Left ventricle myocardium superior (tissue), 1 donor: Measurements from ENCODE around the gene EMC1. TPM values are rescaled to one million over a fixed set of nuclear protein-coding genes. Genes with fewer than 3 reads are reported as not detected.
A peak's percentile ranks its signal among the peaks of the same experiment; 100 is the strongest.
"Not testable (repeated sequence)": the region's sequence is repeated elsewhere in the genome, so short reads cannot be mapped to it uniquely, and the experiment has no call there.

Experiments
- ATAC-seq: fragments of 200-7000 bp; cut with Tn5 transposase; one replicate; pipeline ENCODE4 v1.9.1; 2020; ENCODE audit warnings: mild to moderate bottlenecking, moderate library complexity
- DNase-seq: peaks from one replicate; pipeline ENCODE4 v3.0.0-alpha.2; 2020
- intact Hi-C: fragments of 100-400 bp; cut with micrococcal nuclease; formaldehyde crosslinking; loops from one replicate; pipeline ENCODE4 v1.11.0; 2022
- long read RNA-seq: library from polyadenylated mRNA; unstranded; transcript quantifications from one replicate; pipeline ENCODE4 v2.0.0, GENCODE V29; 2021
- total RNA-seq: library from RNA; stranded (reverse); fragmentation: NEBNext Ultra II Directional; extraction: Animal tissue kit (Norgen Biotek cat#: 25700); gene quantifications from one replicate; pipeline ENCODE4 v1.2.1, GENCODE V29; 2021
- donor health status: DM: no; HTN: yes; CAD: no; lungs with severe emphysema.

Gene EMC1
- total RNA-seq = 29.3 TPM
- long read RNA-seq, full-length matches to known transcripts = 23 of 33 reads
- long read RNA-seq, partial matches to known transcripts = 3 of 33 reads
- long read RNA-seq, other reads (novel, unspliced or antisense) = 7 of 33 reads

- intact Hi-C loops = no loop called here
- DNase-seq = peak; percentile 93
These were observed at the start of gene EMC1, which contains the start of gene MRTO4 for GRCh38 chr1:19251305-19252196. TSS of gene EMC1 (minus strand) at chr1:19251524. CDS start at chr1:19251509, 15 bp downstream. TSS of gene MRTO4 (plus strand) at chr1:19251805. CDS start at chr1:19251836, 31 bp downstream.

GRCh38 chr1:19300211-19300610 lies 48.9 kb upstream of the EMC1 start:
- intact Hi-C loops = no loop called here
- ATAC-seq = no peak
- no peak for DNase-seq

More at GRCh38 chr1:19251305-19252196, at the start of gene EMC1, which contains the start of gene MRTO4:
- ATAC-seq = peak; percentile 98

- DNase-seq = no peak
- no peak for ATAC-seq
- intact Hi-C loops = no loop called here
These were observed 43.3 kb upstream of the EMC1 start for GRCh38 chr1:19294638-19295037.

- DNase-seq (no peak), ATAC-seq (peak; percentile 63)
- intact Hi-C loops = no loop called here
These were observed 37.9 kb upstream of the EMC1 start for GRCh38 chr1:19289244-19289643.

GRCh38 chr1:19288324-19289241 lies 37.3 kb upstream of the EMC1 start, which contains the start of gene AKR7A3:
TSS of gene AKR7A3 (minus strand) at chr1:19288770. CDS start at chr1:19288709, 61 bp downstream.
- peak; percentile 74 for DNase-seq
- intact Hi-C loops = not testable (repeated sequence)
- ATAC-seq = peak; percentile 93

- ATAC-seq (no peak), DNase-seq (no peak)
- intact Hi-C loops = no loop called here
These were observed 36.3 kb upstream of the EMC1 start for GRCh38 chr1:19287436-19288185.

- DNase-seq, ATAC-seq, intact Hi-C loops: not testable (repeated sequence)
These were observed 34.5 kb upstream of the EMC1 start for GRCh38 chr1:19285807-19286206.

GRCh38 chr1:19285366-19285765 lies 34.0 kb upstream of the EMC1 start:
- DNase-seq, intact Hi-C loops, ATAC-seq: not testable (repeated sequence)

GRCh38 chr1:19284881-19285280 lies 33.6 kb upstream of the EMC1 start:
- ATAC-seq (no peak), DNase-seq (no peak)
- intact Hi-C loops = no loop called here

- intact Hi-C loops = no loop called here
- DNase-seq = no peak
- no peak for ATAC-seq
These were observed 32.6 kb upstream of the EMC1 start for GRCh38 chr1:19283891-19284290.

- ATAC-seq = no peak
- no peak for DNase-seq
- intact Hi-C loops = no loop called here
These were observed 23.3 kb upstream of the EMC1 start for GRCh38 chr1:19274636-19275035.

GRCh38 chr1:19273844-19274531 lies 22.7 kb upstream of the EMC1 start:
- intact Hi-C loops, DNase-seq: not testable (repeated sequence)
- ATAC-seq = peak; percentile 63

GRCh38 chr1:19273106-19273843 lies 22.0 kb upstream of the EMC1 start:
- DNase-seq (no peak), ATAC-seq (no peak)
- intact Hi-C loops = no loop called here

- ATAC-seq = no peak
- intact Hi-C loops = no loop called here
These were observed 20.7 kb upstream of the EMC1 start for GRCh38 chr1:19272064-19272463.

GRCh38 chr1:19270343-19270730 lies 19.0 kb upstream of the EMC1 start:
- DNase-seq, intact Hi-C loops: not testable (repeated sequence)

More at GRCh38 chr1:19272064-19272463, 20.7 kb upstream of the EMC1 start:
- no peak for DNase-seq

GRCh38 chr1:19269427-19270342 lies 18.4 kb upstream of the EMC1 start:
- intact Hi-C loops, ATAC-seq, DNase-seq: not testable (repeated sequence)

More at GRCh38 chr1:19270343-19270730, 19.0 kb upstream of the EMC1 start:
- not testable (repeated sequence) for ATAC-seq
